Parathyroid adenoma (tissue), 2 donors: Measurements from ENCODE around the gene NUDT4.

Experiments
- H2AFZ ChIP-seq: fragments of 300-600 bp; sonication (generic); one replicate; pipeline ENCODE4 v1.7.0; 2017; ENCODE audit warnings: antibody characterized with exemption, mild to moderate bottlenecking
- H3K27ac ChIP-seq: fragments of 300-600 bp; sonication (generic); one replicate; pipeline ENCODE4 v1.7.0; 2017
- H3K27me3 ChIP-seq: fragments of 300-600 bp; sonication (generic); one replicate; pipeline ENCODE4 v1.7.0; 2017; ENCODE audit warnings: low read length; ENCODE audit not compliant: control insufficient read depth, insufficient read depth
- H3K36me3 ChIP-seq: fragments of 300-600 bp; sonication (generic); one replicate; pipeline ENCODE4 v1.7.0; 2017; ENCODE audit warnings: low read length; ENCODE audit not compliant: control insufficient read depth, insufficient read depth
- H3K4me1 ChIP-seq: fragments of 300-600 bp; sonication (generic); one replicate; pipeline ENCODE4 v1.7.0; 2017; ENCODE audit warnings: control low read depth
- H3K4me2 ChIP-seq: fragments of 300-600 bp; sonication (generic); one replicate; pipeline ENCODE4 v1.7.0; 2017; ENCODE audit warnings: low read length
- H3K4me3 ChIP-seq: fragments of 300-600 bp; sonication (generic); one replicate; pipeline ENCODE4 v1.7.0; 2017; ENCODE audit warnings: low read depth, low read length
- H3K79me2 ChIP-seq: fragments of 300-600 bp; sonication (generic); one replicate; pipeline ENCODE4 v1.7.0; 2017; ENCODE audit warnings: control low read depth
- H3K9ac ChIP-seq: fragments of 300-600 bp; sonication (generic); one replicate; pipeline ENCODE4 v1.7.0; 2017; ENCODE audit warnings: mild to moderate bottlenecking
- H3K9me3 ChIP-seq: fragments of 300-600 bp; sonication (generic); one replicate; pipeline ENCODE4 v1.7.0; 2017; ENCODE audit warnings: low read length; ENCODE audit not compliant: control insufficient read depth
- TF ChIP-seq, protein P1 (sequence below): fragments of 300-600 bp; sonication (generic); IDR thresholded peaks from one replicate; pipeline ENCODE4 v1.7.0; 2017; ENCODE audit warnings: antibody characterized with exemption, mild to moderate bottlenecking
- donor health status: primary hyperparathyroidism.

The NUDT4 gene

DNA sequence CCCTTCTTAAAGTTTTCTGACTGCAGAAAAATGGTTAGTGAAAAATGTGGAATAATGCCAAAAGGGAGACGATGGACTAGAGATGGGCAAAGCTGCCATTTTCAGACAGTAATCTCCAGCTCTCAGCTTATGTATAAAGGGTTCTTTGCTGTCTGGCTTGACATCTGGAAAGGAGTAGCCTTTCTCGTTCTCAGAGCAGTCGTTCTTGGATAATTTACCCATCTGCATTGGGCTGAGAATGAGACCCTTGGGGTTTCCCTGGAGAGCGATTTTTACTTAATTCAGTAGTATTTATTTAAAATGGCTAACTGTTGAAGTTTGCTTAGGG lies 1.2 kb downstream of the NUDT4 start:
- Histone ChIP-seq H3K4me1 (peaks cover 12% of the 10 kb centered on the region), H3K27ac (peak overlapping the region; percentile 98), H3K36me3 (no peaks in the 10 kb centered on the region), H3K4me3 (peak overlapping the region; percentile 98), H3K4me2 (peak overlapping the region; percentile 98), H2AFZ (peak overlapping the region; percentile 92), H3K9ac (peak overlapping the region; percentile 93), H3K27me3 (no peaks in the 10 kb centered on the region), H3K79me2 (peaks cover 32% of the 10 kb centered on the region), H3K9me3 (no peaks in the 10 kb centered on the region)
- TF ChIP-seq, protein P1, sequence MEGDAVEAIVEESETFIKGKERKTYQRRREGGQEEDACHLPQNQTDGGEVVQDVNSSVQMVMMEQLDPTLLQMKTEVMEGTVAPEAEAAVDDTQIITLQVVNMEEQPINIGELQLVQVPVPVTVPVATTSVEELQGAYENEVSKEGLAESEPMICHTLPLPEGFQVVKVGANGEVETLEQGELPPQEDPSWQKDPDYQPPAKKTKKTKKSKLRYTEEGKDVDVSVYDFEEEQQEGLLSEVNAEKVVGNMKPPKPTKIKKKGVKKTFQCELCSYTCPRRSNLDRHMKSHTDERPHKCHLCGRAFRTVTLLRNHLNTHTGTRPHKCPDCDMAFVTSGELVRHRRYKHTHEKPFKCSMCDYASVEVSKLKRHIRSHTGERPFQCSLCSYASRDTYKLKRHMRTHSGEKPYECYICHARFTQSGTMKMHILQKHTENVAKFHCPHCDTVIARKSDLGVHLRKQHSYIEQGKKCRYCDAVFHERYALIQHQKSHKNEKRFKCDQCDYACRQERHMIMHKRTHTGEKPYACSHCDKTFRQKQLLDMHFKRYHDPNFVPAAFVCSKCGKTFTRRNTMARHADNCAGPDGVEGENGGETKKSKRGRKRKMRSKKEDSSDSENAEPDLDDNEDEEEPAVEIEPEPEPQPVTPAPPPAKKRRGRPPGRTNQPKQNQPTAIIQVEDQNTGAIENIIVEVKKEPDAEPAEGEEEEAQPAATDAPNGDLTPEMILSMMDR = no peak

DNA sequence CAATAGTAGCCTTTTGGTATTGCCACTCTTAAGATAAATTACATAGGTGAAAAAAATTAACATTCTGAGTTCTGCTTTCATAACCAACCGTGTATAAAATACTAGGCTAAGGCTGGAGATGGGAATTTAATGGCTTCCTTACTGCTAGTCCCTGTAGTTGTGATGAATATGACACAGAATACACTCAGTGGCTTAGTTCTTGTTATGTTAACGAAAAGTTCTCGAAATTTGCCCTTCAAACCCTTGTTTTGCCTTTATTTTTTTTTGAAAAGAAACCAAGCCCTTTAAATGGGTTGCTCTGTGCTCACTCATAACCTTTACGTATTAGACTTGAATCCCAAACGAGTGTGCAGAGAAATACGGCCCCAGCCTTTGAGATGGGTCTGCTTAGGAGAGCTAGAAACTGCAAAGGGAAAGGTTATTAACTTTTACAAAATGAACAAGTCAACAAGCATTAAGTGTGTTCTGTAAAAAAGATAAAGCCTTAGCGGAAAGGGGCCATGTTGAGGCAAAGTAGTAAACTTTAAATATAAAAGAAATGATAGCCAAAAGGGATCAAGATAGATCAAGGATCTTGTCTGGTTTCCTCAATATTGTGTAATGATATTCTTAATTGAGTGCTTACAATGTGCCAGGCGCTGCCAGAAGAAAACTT lies 1.7 kb downstream of the NUDT4 start:
- peak overlapping the region; percentile 98 for H3K4me2 ChIP-seq
- no peaks in the 10 kb centered on the region for H3K27me3 ChIP-seq
- H3K36me3 ChIP-seq = no peaks in the 10 kb centered on the region
- peak overlapping the region; percentile 98 for H3K27ac ChIP-seq
- peaks cover 10% of the 10 kb centered on the region for H3K4me1 ChIP-seq
- H3K9me3 ChIP-seq = no peaks in the 10 kb centered on the region
- H2AFZ ChIP-seq = peak overlapping the region; percentile 92
- peak overlapping the region; percentile 93 for H3K9ac ChIP-seq
- H3K4me3 ChIP-seq = peak overlapping the region; percentile 98
- TF ChIP-seq, protein P1 = no peak
- H3K79me2 ChIP-seq = peaks cover 35% of the 10 kb centered on the region

DNA sequence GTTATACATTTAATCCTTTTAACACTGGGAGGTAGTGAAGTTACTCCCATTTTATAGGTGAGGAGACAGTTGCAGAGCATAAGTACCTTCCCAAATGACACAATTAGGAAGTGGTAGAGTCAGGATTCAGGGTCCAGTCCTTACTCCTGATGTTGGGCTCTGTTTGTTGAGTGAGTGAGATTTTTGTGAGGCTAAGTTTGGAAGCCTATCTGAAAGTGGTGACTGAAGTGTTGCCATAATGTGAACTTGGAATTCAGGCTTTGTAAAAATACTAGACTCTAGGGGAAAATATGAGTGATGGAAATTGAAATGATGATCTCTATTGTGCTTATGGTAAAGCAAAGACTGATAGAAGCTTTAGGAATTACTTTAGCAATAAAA lies 2.2 kb downstream of the NUDT4 start:
- Histone ChIP-seq H3K4me3 (peak overlapping the region; percentile 98), H3K79me2 (peaks cover 40% of the 10 kb centered on the region), H3K27ac (peak overlapping the region; percentile 98), H3K9ac (no peak overlapping the region), H3K4me2 (peak overlapping the region; percentile 98), H2AFZ (peak overlapping the region; percentile 92), H3K27me3 (no peaks in the 10 kb centered on the region), H3K9me3 (no peaks in the 10 kb centered on the region), H3K36me3 (no peaks in the 10 kb centered on the region), H3K4me1 (peaks cover 12% of the 10 kb centered on the region)
- TF ChIP-seq, protein P1 = no peak

DNA sequence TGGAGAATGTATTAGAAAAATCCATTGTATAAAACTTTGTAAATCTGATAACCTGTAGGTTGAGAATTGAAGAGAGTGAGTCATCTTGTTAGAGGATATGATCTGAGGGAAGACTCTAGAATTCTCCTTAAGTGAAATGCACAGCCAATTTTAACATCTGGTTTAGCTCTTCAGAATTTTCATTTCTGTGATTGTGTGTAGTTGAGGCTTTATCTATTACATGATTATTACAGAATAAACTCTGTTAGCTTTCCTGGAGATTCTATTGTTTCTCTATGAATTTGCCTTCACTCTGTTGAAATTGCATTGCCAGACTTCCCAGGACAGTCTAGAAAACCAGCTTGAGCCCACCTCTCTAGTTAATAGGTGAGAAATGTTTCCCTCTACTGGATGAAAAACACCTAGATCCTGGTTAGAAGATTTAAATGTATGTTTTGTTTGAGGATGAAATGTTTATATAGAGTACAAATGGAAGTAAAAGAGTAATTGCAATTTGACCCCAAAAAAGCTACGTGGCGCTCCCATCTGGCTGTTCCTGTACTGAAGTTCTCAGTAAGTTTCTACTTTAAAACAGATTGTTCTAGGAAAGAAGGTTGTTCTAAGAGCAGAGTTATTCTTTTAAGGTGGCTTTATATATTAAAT lies 2.9 kb downstream of the NUDT4 start:
- no peak overlapping the region for H3K9ac ChIP-seq
- H3K9me3 ChIP-seq = no peaks in the 10 kb centered on the region
- no peak overlapping the region for H3K4me3 ChIP-seq
- TF ChIP-seq, protein P1 = peak; percentile 28
- H3K4me1 ChIP-seq = peaks cover 13% of the 10 kb centered on the region
- H3K27ac ChIP-seq = peak overlapping the region; percentile 98
- no peaks in the 10 kb centered on the region for H3K27me3 ChIP-seq
- H3K79me2 ChIP-seq = peaks cover 46% of the 10 kb centered on the region
- H3K36me3 ChIP-seq = no peaks in the 10 kb centered on the region
- H3K4me2 ChIP-seq = no peak overlapping the region
- no peak overlapping the region for H2AFZ ChIP-seq
